Thyroid gland (tissue), 4 donors: ENCODE data around the gene SLC25A22.

Source experiments
- POLR2A ChIP-seq, 2 donors: fragments of 450-650 bp; IDR thresholded peaks; one replicate each; pipeline ENCODE4 v1.6.1; 2017; ENCODE audit warnings: antibody characterized with exemption in 2 of 2, mild to moderate bottlenecking in 2 of 2, moderate library complexity in 1 of 2
- TF ChIP-seq, protein P1 (sequence below), 6 experiments: fragments of 200-600 bp in 3 of 6; fragments of 450-650 bp in 3 of 6; sonication (generic) in 3 of 6; IDR thresholded peaks; one replicate each; pipeline ENCODE4 v1.5.1; 2016 to 2019; ENCODE audit warnings: antibody characterized with exemption in 6 of 6, mild to moderate bottlenecking in 2 of 6, inconsistent platforms in 1 of 6, moderate library complexity in 1 of 6

DNA sequence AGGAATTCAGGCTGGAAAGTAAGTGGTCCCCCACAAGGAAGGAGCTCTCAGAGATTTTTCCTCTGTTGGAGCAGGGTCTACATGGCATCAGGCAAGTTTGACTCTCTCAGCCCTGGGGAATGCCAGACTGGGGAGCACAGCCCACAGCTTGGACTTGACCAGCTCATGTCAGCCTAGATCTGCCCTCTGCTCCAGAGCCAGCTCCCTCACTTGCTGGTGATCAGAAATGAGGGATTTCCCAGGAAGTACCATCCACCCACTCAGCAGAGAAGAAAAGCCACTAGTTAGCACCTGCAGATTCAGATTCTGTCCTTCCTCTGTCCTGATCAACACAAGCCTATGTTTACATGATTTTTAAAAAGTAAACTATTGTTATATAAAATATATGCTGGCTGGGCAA lies 37.8 kb downstream of the SLC25A22 start:
- TF ChIP-seq, protein P1, sequence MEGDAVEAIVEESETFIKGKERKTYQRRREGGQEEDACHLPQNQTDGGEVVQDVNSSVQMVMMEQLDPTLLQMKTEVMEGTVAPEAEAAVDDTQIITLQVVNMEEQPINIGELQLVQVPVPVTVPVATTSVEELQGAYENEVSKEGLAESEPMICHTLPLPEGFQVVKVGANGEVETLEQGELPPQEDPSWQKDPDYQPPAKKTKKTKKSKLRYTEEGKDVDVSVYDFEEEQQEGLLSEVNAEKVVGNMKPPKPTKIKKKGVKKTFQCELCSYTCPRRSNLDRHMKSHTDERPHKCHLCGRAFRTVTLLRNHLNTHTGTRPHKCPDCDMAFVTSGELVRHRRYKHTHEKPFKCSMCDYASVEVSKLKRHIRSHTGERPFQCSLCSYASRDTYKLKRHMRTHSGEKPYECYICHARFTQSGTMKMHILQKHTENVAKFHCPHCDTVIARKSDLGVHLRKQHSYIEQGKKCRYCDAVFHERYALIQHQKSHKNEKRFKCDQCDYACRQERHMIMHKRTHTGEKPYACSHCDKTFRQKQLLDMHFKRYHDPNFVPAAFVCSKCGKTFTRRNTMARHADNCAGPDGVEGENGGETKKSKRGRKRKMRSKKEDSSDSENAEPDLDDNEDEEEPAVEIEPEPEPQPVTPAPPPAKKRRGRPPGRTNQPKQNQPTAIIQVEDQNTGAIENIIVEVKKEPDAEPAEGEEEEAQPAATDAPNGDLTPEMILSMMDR (IDR thresholded peaks at IDR 0.05), result no peak
- no peak for TF ChIP-seq POLR2A (IDR thresholded peaks at IDR 0.05)
